Right hindlimb (tissue), 1 donor: Measurements from ENCODE around the gene RNF114.
"Not testable (repeated sequence)": the region's sequence is repeated elsewhere in the genome, so short reads cannot be mapped to it uniquely, and the experiment has no call there.

ENCODE experiments used
- DNase-seq: peaks from one replicate; pipeline ENCODE4 v3.0.0-alpha.2; 2018

The RNF114 gene, protein sequence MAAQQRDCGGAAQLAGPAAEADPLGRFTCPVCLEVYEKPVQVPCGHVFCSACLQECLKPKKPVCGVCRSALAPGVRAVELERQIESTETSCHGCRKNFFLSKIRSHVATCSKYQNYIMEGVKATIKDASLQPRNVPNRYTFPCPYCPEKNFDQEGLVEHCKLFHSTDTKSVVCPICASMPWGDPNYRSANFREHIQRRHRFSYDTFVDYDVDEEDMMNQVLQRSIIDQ

GRCh38 chr20:49936153-49937026 lies at the start of gene RNF114:
Gene RNF114, plus strand, starts transcription at chr20:49936397. Its CDS starts 16 bp downstream, at chr20:49936413.
- DNase-seq: peak; percentile 95

- DNase-seq: no peak
Measured at GRCh38 chr20:49886571-49887213, 49.5 kb upstream of the RNF114 start.

- DNase-seq: peak; percentile 61
Measured at GRCh38 chr20:49887251-49888211, 48.7 kb upstream of the RNF114 start.

DNA sequence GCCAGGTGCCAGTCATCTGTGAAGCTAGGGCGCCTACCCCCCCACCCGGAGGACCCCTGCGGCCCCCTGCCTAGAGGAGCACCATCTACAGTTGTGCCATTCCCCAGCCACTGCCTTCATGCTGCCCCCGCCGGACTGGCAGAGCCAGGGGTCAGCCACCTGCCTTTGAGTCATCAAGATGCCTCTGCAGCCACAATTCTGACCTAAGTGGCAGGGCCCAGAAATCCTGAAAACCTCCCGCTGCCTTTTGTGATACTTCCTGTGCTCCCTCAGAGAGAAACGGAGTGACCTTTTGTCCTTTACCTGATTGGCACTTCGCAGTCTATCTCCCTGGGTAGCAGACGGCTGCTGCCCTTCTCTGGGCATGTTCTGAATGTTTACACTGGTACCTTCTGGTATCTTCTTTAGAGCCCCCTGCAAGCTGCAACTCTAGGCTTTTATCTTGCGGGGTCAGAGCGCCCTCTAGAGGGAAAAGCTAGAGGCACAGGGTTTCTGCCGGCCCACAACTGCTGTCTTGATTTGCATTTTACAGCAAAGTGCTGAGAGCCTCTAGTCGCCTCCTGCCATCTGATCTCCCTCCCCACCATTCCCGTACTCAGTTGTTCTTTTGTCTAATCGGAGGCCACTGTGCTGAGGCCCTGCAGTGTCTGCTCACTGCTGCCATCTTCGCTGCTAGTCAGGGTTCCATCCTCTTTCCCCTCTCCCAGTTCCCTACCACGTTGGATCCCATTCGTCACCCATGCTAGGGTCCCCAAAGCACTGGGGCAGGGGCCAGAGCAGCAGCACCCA lies 47.8 kb upstream of the RNF114 start:
- DNase-seq: peak; percentile 72

DNA sequence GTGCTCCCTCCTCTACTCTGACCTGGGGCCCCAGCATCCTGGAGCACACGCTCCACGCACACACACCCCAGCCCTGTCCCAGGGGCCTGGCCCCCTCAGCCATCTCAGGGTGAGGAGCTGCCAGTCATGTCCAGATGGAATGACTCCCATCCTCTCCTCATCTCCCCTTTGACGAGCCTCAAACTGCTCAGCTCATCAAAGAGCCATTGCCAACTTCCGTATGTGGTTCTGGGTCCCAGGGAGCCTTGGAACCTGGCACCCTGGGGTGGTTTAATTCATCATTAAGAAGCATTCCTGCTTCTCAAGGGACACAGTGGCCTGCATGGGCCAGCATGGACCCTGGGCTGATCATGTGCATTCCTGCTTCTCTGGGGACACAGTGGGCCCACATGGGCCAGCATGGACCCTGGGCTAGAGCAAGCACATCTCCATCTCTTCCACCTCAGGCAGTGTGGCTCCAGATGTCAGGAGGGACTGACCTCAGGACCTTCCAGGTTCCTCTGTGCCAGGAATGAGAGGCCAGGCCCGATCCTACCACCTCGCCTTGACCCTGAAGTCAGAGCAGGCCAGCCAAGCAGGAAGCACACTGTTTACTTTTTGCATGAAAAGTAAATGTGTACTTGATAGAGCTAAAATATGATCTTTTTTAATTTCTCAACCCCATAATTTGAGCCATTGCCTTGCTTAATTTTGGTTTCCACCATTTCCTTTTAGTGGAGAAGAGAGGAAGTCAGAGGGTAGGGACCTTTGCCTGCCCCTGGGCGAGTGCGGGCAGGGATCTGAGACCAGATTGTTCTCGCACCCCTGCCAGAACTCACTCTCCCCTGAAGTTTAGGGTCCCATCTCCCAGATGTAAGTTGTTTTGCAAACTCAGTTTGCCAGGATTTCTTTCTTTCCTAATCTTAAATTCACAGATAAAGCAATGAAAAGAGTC lies 46.9 kb upstream of the RNF114 start:
- DNase-seq: no peak

- no peak for DNase-seq
Measured at GRCh38 chr20:49889935-49890333, 46.3 kb upstream of the RNF114 start.

- peak; percentile 45 for DNase-seq
Measured at GRCh38 chr20:49890471-49891361, 45.5 kb upstream of the RNF114 start.

DNA sequence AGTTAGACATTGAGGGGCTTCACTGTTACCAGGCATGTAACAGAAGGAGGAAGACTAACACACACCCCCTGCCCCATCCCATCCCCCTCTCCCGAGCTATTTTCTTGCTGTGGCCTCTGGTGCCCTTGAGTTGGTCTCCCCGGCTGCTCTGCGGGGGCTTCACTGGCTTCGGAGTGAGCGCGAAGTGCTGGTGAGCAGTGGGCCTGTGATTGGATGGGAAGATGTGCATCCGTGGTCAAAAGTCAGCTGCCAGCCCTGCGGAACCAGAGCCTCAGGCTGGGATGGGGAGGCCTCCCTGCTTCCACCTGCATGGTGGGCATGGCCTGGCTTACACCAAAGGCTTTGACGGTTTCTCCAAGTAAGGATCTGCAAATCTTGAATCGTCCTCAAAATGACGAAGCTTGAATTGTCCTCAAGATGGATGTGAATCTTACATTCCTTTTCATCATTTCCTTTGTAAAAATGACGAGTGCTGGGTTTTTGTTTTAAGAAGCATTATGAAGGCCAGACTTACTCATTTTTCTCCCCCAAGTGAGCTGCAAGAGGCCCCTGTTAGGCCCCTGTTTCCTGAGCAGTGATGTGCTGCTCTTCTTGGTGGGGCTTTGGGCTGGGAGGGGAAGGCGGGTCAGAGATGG lies 44.6 kb upstream of the RNF114 start:
- DNase-seq: no peak

GRCh38 chr20:49892260-49892659 lies 43.9 kb upstream of the RNF114 start:
- no peak for DNase-seq

- DNase-seq: no peak
Measured at GRCh38 chr20:49892817-49893216, 43.4 kb upstream of the RNF114 start.

- DNase-seq: no peak
Measured at GRCh38 chr20:49893242-49894072, 42.7 kb upstream of the RNF114 start.

- DNase-seq: no peak
Measured at GRCh38 chr20:49894073-49894470, 42.1 kb upstream of the RNF114 start.

DNA sequence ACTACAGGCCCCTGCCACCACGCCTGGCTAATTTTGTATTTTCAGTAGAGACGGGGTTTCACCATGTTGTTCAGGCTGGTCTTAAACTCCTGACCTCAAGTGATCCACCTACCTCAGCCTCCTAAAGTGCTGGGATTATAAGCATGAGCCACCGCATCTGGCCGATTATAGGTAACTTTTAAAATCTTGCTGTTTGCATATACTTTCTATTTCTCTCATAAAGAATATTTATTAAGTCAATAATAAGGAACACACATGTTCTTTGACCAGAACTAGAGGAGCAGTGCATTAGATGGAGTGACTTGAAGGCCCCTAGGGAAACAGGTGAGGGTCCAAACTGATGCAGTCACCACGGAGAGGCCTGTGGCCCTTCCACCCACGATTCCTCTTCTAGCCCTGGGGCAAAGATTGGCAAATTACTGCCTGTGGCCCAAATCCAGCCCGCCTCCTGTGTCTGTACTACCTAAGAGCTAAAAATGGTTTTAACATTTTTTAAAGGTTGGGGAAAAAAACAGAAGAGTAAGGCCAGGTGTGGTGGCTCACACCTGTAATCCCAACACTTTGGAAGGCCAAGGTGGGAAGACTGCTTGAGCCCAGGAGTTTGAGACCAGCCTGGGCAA lies 40.6 kb upstream of the RNF114 start:
- not testable (repeated sequence) for DNase-seq

GRCh38 chr20:49896204-49896603 lies 40.0 kb upstream of the RNF114 start:
- no peak for DNase-seq

GRCh38 chr20:49899541-49900383 lies 36.4 kb upstream of the RNF114 start:
- no peak for DNase-seq

DNA sequence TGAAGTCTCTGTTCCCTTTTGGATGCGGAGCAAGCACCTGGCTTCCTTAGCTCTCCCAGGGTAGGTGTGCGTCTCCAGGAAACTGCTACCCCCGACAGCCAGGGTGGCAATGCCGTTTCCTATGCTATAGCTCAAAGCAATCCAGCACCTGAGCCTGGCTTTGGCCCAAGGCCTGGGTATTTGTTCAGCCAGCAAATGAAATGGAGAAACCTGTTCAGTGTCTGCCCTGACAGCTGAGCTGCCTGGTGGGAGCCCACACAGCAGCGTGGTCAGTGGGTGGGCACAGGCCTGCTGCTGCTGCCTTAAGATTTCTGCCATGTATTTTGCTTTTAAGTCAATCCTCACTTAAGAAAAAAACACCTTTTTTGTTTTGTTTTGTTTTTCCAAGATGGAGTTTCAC lies 34.6 kb upstream of the RNF114 start:
- no peak for DNase-seq
